GM19468 (cell line): Measurements from ENCODE around the gene GSN.
A peak's percentile ranks its signal among the peaks of the same experiment; 100 is the strongest.

Experiments
- ATAC-seq: cut with Tn5 transposase; IDR thresholded peaks from one replicate; pipeline ENCODE4 v1.9.1; 2021; ENCODE audit warnings: mild to moderate bottlenecking, moderate library complexity, moderate number of reproducible peaks; ENCODE audit not compliant: unreplicated experiment; ENCODE audit errors: extremely low read depth

Gene GSN

GRCh38 chr9:121363622-121363961 lies 95.6 kb downstream of the GSN start:
- ATAC-seq = no peak

GRCh38 chr9:121364077-121364476 lies 96.1 kb downstream of the GSN start:
- no peak for ATAC-seq

GRCh38 chr9:121364886-121365285 lies 96.9 kb downstream of the GSN start:
- ATAC-seq = no peak

GRCh38 chr9:121365564-121365963 lies 97.6 kb downstream of the GSN start:
- ATAC-seq = no peak

- ATAC-seq = no peak
Measured at GRCh38 chr9:121366611-121367192, 98.7 kb downstream of the GSN start.

- no peak for ATAC-seq
Measured at GRCh38 chr9:121367306-121368137, 99.6 kb downstream of the GSN start.

GRCh38 chr9:121368138-121368522 lies 100.2 kb downstream of the GSN start:
- ATAC-seq = no peak

- ATAC-seq = no peak
Measured at GRCh38 chr9:121368745-121369144, 100.8 kb downstream of the GSN start.

- ATAC-seq = peak; percentile 13
Measured at GRCh38 chr9:121369595-121370265, 101.8 kb downstream of the GSN start, which contains the start of gene STOM. STOM (minus strand) TSS chr9:121370250; CDS start chr9:121370187, 63 bp downstream.

- ATAC-seq = no peak
Measured at GRCh38 chr9:121371495-121372061, 103.6 kb downstream of the GSN start.

GRCh38 chr9:121372239-121373010 lies 104.5 kb downstream of the GSN start:
- no peak for ATAC-seq

GRCh38 chr9:121373011-121373729 lies 105.2 kb downstream of the GSN start:
- no peak for ATAC-seq

GRCh38 chr9:121376214-121376830 lies 108.4 kb downstream of the GSN start:
- no peak for ATAC-seq

- no peak for ATAC-seq
Measured at GRCh38 chr9:121380846-121381245, 112.9 kb downstream of the GSN start.
